GM12872 (cell line): ENCODE data around the gene GRP.

Experiments used
- TF ChIP-seq, protein P1 (sequence below): IDR thresholded peaks from 3 replicates; pipeline ENCODE4 v1.5.1; 2011; ENCODE audit warnings: low read depth, mild to moderate bottlenecking, low read length, moderate library complexity; ENCODE audit not compliant: insufficient read depth

Gene GRP

DNA sequence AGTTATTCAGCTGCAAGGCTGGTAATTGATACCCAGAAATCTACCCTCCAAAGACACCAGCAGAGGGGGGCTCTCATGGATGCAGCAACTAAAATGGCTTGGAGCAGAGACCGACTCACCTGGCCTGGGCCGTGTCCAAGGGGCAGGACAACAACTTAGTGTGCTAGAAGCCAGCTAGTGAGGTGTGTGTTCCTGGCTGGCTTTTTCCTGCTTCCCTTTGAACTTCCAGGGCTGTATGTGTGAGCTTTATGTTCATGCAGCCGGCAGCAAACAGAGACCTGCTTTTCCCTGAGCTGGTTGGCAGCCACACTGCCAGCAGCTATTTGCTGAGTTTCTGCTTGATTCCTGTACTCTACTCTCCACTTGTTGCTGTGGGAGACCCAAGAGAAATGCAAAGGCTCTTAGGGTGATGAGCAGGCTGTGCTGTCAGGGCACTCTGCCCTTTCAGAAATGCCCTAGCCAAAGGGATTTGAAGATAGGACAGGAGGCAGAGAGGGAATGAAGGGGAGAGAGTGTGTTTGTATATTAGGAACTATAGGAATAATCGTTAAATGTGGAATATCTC lies 23.7 kb upstream of the GRP start:
- TF ChIP-seq, protein P1, sequence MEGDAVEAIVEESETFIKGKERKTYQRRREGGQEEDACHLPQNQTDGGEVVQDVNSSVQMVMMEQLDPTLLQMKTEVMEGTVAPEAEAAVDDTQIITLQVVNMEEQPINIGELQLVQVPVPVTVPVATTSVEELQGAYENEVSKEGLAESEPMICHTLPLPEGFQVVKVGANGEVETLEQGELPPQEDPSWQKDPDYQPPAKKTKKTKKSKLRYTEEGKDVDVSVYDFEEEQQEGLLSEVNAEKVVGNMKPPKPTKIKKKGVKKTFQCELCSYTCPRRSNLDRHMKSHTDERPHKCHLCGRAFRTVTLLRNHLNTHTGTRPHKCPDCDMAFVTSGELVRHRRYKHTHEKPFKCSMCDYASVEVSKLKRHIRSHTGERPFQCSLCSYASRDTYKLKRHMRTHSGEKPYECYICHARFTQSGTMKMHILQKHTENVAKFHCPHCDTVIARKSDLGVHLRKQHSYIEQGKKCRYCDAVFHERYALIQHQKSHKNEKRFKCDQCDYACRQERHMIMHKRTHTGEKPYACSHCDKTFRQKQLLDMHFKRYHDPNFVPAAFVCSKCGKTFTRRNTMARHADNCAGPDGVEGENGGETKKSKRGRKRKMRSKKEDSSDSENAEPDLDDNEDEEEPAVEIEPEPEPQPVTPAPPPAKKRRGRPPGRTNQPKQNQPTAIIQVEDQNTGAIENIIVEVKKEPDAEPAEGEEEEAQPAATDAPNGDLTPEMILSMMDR, result no peak

DNA sequence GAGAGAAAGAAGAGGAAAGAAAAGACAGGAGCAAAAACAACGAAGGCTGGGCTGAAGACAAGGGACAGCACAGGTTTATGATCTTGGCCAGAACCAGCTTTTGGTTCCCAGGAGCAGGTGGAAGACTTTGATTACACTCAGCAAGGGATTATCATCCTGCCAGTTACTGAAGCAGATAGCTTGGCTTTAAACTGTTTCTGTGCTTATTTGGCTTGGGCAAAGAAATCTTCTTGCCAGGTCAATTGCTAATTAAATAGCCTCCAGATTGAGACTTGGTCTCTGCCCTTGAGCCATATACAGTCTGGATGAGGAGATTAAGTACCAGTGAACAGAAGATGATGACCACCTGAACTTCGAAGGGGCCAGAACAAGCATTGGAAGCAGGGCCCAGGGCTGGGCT lies 22.3 kb upstream of the GRP start:
- TF ChIP-seq, protein P1, result no peak

DNA sequence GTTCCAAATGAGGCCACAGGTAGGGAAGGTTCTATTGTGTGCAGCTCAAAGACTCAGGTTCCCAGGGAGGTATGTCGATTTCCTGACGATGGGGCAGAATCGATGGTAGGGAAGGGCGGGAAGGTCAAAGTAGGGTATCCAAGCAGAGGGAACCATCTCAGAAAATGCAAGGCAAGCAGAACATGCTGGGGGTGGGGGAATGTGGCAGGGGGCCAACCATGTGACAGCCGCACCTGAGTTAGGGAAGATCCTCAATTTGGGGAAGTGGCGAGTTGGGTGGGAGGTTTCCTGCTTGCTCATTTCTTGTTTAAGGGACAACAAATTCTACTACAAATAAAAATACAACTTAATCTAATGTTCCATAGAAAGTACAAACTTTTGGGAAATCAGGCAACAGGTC lies 21.7 kb upstream of the GRP start:
- TF ChIP-seq, protein P1, result no peak

DNA sequence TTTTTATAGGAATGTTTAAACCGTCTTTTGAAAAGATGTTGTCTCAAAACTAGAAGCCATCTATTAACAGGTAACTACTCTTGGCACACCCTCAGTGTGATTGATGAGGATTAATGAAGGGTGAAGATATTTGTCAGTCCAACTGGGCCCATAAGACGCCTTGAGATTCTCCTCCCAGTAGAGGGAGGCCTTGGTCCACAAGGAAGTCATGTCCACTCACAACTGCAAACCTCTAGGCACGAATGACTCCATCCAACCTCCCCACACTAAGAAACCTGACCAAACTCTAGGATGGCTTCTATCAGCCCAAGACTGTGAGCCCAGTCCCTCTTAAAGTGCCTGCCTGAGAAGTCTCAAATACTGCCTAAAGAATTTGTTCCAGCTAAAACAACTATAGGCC lies 19.2 kb upstream of the GRP start:
- TF ChIP-seq, protein P1, result no peak

DNA sequence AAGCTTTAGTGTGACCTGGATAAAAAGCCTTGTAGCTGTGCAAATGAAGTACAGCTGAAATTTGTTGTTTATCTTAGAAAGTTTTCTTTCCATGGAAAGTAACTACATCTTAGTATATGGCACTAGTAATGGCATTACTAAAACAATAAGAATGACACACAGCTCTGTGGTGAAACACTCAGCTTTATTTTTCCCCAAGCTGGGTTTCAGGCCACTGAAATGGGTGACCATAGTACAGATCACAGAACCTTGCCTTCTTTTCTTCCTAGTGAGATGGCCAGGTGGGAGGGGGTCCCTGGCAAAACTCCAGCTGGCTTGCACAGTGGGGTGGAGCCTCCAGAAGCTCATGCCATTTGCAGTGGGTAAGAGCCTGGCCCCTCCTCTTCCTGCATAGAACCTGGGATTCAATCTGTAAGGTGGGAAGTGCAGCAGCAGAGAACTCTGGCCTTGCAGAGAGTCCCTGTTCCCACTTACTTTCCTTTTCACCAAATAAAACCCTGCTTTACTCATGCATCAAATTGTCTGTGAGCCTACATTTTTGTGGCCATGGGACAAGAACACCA lies 17.6 kb upstream of the GRP start:
- TF ChIP-seq, protein P1, result no peak

DNA sequence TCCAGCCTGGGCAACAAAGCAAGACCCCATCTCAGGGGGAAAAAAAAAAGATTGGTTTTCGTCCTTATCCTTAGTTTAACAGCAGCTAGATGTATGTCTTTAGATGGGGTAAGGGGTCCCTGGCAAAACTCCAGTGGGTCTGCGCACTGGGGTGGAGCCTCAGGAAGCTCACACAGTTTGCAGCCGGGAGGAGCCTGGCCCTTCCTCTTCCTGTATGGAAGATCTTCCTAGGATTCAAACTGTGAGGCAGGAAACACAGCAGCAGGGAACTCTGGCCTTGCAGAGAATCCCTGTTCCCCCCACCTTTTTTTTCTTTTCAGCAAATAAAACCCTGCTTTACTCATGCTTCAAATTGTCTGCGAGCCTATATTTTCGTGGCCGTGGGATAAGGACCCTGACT lies 12.5 kb upstream of the GRP start:
- TF ChIP-seq, protein P1, result no peak

DNA sequence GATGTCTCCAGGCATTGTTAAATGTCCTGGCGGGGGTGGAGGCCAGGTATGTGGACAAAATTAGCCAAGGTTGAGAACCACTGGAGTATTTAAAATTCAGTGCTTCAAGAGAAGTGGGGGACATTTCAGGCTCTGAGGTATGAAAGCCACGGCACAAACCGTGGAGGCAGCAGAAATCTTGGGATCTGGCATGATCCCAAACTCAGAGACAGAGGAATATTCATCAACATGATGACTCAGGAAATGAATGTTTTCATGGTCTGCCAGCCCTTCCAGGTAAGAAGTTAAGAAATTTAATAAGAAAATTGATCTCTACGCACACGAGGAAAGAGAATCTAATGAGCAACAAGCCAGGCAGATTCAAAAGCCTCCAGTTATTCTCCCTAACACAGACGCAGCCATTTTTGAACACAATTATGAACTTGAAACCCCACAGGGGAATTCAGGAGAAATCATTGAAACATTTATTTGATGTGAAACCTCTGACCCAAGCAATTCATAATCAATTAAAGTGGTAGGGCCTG lies 11.3 kb upstream of the GRP start:
- TF ChIP-seq, protein P1, result no peak
